ENCODE results near the gene GRK5.

GRCh38 chr10:119302591-119303253 lies 95.4 kb downstream of the GRK5 start:
- TF ChIP-seq POLR2A (IDR thresholded peaks at IDR 0.05) (no peak), CTCF (IDR thresholded peaks at IDR 0.05) (no peak)

All from Peyer's patch (tissue), 4 donors.